GM19023 (cell line): ENCODE measurements around the gene ZNF620.
"Not testable (repeated sequence)": the region's sequence is repeated elsewhere in the genome, so short reads cannot be mapped to it uniquely, and the experiment has no call there.

Source experiments
- ATAC-seq: cut with Tn5 transposase; IDR thresholded peaks from one replicate; pipeline ENCODE4 v1.9.1; 2021; ENCODE audit warnings: mild to moderate bottlenecking, moderate library complexity; ENCODE audit not compliant: unreplicated experiment

ZNF620 gene

GRCh38 chr3:40499952-40500351, 5.9 kb upstream of the ZNF620 start:
- no peak for ATAC-seq

DNA sequence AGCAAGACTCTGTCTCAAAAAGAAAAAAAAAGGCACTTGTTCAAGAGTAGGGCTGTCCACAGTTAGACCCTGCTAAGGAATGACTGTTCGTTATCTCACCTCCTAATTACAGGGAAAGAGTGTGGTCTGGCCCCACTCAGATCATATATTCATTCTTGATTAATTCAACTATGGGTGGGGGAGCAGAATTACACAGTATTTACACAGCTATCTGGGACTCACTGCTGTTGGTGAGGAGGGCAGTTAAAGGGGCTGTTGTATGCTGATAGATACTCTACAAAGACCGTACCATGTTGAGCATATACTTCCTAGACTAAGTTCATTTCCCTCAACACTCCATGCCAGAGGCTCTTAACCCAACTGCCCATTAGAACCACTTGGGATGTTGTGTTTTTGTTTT, 3.8 kb upstream of the ZNF620 start:
- ATAC-seq: no peak

DNA sequence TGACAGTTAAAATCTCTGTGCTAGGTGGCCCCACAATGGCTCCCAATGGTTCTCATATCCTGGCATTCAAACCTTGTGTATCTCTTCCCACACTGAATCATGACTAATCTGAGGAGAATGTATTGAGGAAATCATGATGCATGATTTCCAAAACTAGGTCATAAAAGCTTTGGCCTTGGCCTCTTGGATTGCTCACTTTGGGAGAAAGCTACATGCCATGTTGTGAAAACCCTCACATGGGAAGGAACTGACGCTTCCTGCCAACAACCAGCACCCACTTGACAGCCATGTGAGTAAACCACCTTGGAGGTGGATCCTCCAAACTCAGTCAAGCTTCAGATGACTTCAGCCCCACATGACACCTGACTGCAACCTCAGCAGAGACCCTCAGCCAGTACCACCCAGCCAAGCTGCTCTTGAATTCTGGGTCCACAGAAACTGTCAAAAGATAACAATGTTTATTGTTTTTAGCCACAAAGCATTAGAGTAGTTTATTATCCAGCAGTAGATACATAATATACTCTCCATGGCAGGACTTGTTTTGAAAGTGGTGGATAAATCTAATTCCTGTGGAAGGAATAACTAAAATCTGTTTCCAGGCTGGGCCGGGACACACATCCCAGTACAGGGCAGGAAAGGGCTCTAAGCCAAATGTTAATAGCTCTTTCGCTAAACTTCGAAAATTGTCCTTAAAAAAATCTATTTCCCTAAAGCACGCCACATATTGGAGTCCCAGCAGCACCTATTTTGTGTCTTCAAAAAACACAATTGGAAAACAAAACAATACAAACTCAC, 1.0 kb upstream of the ZNF620 start:
- ATAC-seq: no peak

DNA sequence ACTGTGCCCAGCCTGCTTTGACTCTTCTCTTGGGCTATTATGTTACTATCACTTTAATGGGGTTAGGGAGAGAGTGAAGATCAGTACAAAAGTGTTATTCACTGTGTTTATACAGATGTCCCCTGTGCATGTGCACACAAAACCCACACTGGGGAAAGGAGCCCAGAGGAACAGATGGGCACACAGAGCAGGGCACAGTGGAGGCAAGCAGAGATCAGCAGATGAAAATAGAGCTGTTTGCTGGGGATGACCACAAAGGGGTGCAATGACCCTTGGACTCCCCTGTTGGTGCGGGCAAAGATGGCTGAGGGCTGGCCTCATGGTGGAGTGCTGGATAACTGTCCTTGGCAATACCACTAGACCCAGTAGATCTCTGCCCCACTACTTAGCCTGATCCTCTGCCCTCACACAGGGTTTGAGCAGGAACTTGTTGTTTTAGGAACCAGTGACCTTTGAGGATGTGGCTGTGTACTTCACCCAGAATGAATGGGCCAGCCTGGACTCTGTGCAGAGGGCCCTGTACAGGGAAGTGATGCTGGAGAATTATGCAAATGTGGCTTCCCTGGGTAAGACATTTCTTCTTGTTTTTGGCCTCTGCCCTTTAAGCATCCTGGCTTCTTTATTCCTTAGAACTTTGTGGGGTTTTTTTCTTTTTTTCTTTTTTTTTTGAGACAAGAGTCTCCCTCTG, 5.3 kb downstream of the ZNF620 start:
- no peak for ATAC-seq

- ATAC-seq: no peak
Measured at GRCh38 chr3:40516201-40516600, 10.4 kb downstream of the ZNF620 start.

- ATAC-seq: no peak
Measured at GRCh38 chr3:40518067-40518466, 12.2 kb downstream of the ZNF620 start.

DNA sequence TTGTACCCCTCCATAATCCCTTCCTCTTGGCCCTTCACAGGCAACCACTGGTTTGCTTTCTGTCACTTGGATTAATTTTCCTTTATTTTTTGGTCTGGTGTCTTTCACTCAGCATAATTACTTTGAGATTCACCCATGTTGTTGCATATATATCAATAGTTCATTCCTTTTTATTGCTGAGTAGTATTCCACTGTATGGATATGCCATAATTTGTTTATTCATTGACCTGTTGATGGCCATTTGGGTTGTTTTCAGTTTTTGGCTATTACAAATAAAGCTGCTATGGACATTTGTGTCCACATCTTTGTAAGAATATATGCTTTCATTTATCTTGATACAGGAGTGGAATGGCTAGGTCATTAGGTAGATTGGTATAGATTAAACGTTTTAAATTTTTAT, 13.0 kb downstream of the ZNF620 start:
- ATAC-seq: no peak

DNA sequence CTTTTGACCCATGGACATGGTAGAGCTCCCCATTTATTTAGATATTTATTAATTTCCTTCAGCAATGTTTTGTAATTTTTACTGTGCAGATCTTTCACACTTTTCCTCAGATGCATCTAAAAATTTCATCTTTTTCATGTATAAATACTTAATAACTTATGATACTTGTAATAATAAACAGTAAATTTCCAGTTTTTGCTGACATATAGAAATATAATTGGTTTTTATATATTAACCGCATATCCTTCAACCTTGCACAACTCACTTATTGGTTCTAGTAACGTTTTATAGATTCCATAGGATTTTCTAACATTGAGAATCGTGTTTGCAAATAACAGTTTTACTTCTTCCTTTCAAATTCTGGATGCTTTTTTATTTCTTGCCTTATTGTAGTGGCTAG, 15.4 kb downstream of the ZNF620 start:
- no peak for ATAC-seq

GRCh38 chr3:40523781-40524180, 17.9 kb downstream of the ZNF620 start:
- ATAC-seq: no peak

GRCh38 chr3:40524222-40524567, 18.4 kb downstream of the ZNF620 start:
- ATAC-seq: peak; percentile 19

- peak; percentile 99 for ATAC-seq
Measured at GRCh38 chr3:40524568-40525285, 18.9 kb downstream of the ZNF620 start, which contains the start of gene ZNF621. Gene ZNF621 (plus strand): TSS chr3:40524960. CDS start chr3:40525841, 881 bp downstream.

DNA sequence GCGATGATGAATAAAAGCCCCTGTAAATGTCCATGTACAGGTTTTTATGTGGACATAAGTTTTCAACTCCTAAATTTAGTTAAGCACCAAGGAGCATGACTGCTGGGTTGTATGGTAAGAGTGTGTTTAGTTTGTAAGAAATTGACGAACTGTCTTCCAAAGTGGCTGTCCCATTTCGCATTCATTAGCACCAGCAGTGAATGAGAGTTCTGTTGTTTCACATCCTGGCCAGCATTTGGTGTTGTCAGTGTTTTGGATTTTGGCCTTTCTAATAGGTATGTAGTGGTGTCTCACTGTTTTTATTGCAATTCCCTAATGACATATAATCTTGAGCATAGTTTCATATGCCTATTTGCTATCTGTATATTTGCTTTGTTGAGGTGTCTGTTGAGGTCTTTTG, 22.6 kb downstream of the ZNF620 start:
- ATAC-seq: no peak

DNA sequence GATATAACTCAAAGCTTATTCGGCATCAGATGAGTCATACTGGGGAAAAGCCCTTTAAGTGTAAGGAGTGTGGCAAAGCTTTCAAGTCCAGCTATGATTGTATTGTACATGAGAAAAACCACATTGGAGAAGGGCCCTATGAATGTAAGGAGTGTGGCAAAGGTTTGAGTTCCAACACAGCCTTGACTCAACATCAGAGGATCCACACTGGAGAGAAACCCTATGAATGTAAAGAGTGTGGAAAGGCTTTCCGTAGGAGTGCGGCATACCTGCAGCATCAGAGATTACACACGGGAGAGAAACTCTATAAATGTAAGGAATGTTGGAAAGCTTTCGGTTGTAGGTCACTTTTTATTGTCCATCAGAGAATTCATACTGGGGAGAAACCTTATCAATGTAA, 26.4 kb downstream of the ZNF620 start:
- ATAC-seq: no peak

DNA sequence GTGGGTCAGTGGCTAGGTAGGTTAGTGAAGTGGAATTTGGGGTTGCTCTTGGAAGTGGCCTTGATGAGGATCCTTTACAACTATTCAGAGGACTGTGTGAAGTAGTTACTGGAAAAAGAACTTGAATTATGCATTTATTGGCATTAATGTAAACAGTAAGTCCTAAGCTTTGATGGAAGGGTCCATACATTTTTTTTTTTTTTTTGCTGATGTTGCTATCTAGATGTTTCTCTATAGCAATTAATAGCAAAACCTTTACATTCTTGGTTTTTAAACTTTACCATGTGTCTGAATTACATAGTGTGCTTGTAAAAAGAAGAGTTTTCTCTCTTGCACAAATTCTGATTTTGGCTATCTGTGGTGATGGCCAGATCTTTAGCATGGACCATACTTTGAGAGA, 28.4 kb downstream of the ZNF620 start:
- no peak for ATAC-seq

- no peak for ATAC-seq
Measured at GRCh38 chr3:40546816-40547215, 41.0 kb downstream of the ZNF620 start.

DNA sequence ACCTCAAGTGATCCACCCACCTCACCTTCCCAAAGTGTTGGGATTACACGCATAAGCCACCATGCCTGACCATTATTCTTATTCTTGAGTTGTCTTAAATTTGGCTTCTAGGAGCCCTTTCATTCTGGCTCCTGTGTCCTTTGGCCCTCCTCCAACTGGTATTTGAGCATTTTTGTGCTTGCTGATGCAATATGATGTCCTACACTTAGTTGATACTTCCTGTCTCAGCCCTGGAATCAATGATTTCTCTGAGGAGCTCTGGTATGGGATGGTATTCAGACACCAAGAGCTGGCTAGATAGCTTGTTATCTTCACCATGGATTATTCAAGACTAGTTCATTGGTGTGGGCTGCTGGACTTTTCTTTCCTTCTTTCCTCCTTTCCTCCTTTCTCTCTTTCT, 44.3 kb downstream of the ZNF620 start:
- ATAC-seq: no peak

DNA sequence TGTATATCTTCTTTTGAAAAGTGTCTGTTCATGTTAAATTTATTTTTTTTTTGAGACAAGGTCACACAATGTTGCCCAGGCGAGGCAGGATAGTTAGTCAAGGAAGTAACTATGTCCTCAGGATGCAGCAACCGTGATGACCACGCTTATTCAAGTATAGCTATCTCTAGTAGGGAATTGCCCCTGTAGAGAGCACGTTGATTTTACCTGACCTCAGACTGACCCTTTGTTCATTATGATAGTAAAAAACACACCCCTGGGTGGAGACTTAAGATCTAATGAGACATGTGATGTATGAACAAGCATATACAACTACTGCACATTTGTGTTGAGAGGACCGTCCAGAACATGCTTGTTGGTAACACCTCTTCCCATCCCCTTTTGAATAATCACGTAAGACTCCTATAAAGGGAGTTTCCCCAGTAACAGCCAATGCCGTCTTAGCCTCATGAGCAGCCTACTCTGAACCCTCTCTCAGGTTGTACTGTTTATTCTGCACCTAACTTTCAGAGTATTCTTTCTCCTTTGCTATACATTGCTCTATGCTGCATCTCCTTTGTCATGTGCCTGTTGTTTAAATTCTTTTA, 51.8 kb downstream of the ZNF620 start:
- ATAC-seq: no peak

DNA sequence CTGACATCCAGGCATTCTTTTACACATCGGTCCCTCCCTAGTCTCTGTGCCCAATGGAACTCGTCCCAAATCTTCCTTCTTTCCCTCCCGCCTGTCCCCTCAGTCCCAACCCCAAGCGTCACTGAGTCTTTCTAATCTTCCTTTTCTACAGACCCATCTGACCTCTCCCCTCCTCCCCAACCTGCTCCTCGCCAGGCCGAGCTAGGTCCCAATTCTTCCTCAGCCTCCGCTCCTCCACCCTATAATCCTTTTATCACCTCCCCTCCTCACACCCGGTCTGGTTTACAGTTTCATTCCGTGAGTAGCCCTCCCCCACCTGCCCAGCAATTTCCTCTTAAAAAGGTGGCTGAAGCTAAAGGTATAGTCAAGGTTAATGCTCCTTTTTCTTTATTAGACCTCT, 56.6 kb downstream of the ZNF620 start:
- ATAC-seq: not testable (repeated sequence)

DNA sequence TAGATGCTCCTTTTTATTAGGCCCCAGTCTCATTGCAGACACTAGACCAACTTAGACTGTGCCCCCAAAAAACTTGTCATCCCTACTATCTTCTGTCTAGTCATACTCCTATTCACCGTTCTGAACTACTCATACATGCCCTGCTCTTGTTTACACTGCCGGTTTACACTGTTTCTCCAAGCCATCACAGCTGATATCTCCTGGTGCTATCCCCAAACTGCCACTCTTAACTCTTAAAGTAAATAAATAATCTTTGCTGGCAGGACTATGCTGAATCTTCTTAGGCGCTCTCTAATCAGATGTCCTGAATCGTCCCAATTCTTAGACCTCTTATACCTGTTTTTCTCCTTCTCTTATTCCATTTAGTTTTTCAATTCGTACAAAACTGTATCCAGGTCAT, 59.8 kb downstream of the ZNF620 start:
- not testable (repeated sequence) for ATAC-seq

GRCh38 chr3:40566694-40567093, 60.9 kb downstream of the ZNF620 start:
- ATAC-seq: no peak
